Activated T-helper 1 cell treated with anti-CD3 and anti-CD28 coated beads, Interleukin-12 subunit alpha, Interleukin-12 subunit beta, Interleukin-2, Interleukin-4 antibody, amounts not matched to agents 30 ng/mL and 10 ng/mL and 1 ng/mL, durations not matched to agents 14 hours and 24 hours and 36 hours (primary cell): ENCODE results near the gene IGF2R. TPM values are rescaled to one million over a fixed set of nuclear protein-coding genes. Genes with fewer than 3 reads are reported as not detected.
A peak's percentile ranks its signal among the peaks of the same experiment; 100 is the strongest.

Experiments used
- DNase-seq: peaks from one replicate; pipeline ENCODE4 v3.0.0; 2021; ENCODE audit warnings: low spot score
- H3K27ac Mint-ChIP-seq: one replicate; pipeline ENCODE4 v1.8.0; 2021; ENCODE audit warnings: mild to moderate bottlenecking, mixed read lengths
- H3K27me3 Mint-ChIP-seq: one replicate; pipeline ENCODE4 v1.8.0; 2022; ENCODE audit warnings: mild to moderate bottlenecking, moderate library complexity, mixed read lengths; ENCODE audit not compliant: insufficient read depth
- H3K36me3 Mint-ChIP-seq: one replicate; pipeline ENCODE4 v1.8.0; 2021; ENCODE audit warnings: low read depth, mixed read lengths
- H3K4me1 Mint-ChIP-seq: one replicate; pipeline ENCODE4 v1.8.0; 2021; ENCODE audit warnings: low read depth, mixed read lengths
- H3K4me3 Mint-ChIP-seq: one replicate; pipeline ENCODE4 v1.8.0; 2021; ENCODE audit warnings: mild to moderate bottlenecking, moderate library complexity, mixed read lengths
- H3K9me3 Mint-ChIP-seq: one replicate; pipeline ENCODE4 v1.8.0; 2021; ENCODE audit warnings: mixed read lengths
- intact Hi-C: fragments of 100-400 bp; cut with micrococcal nuclease; formaldehyde crosslinking; loops from one replicate; pipeline ENCODE4 v1.15.1; 2024
- total RNA-seq: library from RNA; stranded (reverse); gene quantifications from 2 replicates; pipeline ENCODE4 v1.2.3, GENCODE V29; 2022

The IGF2R gene
- total RNA-seq, 1 donor from 2014 or later = 126 TPM

GRCh38 chr6:159971341-159972178 is 2.7 kb downstream of the IGF2R start:
- intact Hi-C loops = loop anchor here (5.0 to 10.0 kb wide), 3 partner anchors 927 to 1154 kb away; partner anchors contain the start of genes EZR and TAGAP
- Mint-ChIP-seq H3K4me3 (peak overlapping the region; percentile 96), H3K27ac (peak overlapping the region; percentile 72)

GRCh38 chr6:159972506-159973268 is 3.8 kb downstream of the IGF2R start:
- peaks cover 5% of the 10 kb centered on the region for H3K27me3 Mint-ChIP-seq
- peak overlapping the region; percentile 76 for H3K27ac Mint-ChIP-seq
- peak overlapping the region; percentile 49 for H3K4me3 Mint-ChIP-seq
- intact Hi-C loops = loop anchor here (5.0 to 10.0 kb wide), 3 partner anchors 928 to 1155 kb away; partner anchors contain the start of genes EZR and TAGAP
- peaks cover 74% of the 10 kb centered on the region for H3K4me1 Mint-ChIP-seq
- DNase-seq = no peak
- H3K9me3 Mint-ChIP-seq = no peaks in the 10 kb centered on the region
- peaks cover 32% of the 10 kb centered on the region for H3K36me3 Mint-ChIP-seq

More at GRCh38 chr6:159971341-159972178, 2.7 kb downstream of the IGF2R start:
- Mint-ChIP-seq H3K9me3 (no peaks in the 10 kb centered on the region), H3K27me3 (peaks cover 13% of the 10 kb centered on the region), H3K36me3 (peaks cover 28% of the 10 kb centered on the region), H3K4me1 (peaks cover 62% of the 10 kb centered on the region)
- DNase-seq = no peak

GRCh38 chr6:159973406-159973805 is 4.5 kb downstream of the IGF2R start:
- Mint-ChIP-seq H3K4me3 (peak overlapping the region; percentile 77), H3K27me3 (peaks cover 2% of the 10 kb centered on the region), H3K4me1 (peaks cover 81% of the 10 kb centered on the region), H3K27ac (peak overlapping the region; percentile 96), H3K9me3 (no peaks in the 10 kb centered on the region), H3K36me3 (peaks cover 32% of the 10 kb centered on the region)
- intact Hi-C loops = loop anchor here (5.0 to 10.0 kb wide), 3 partner anchors 929 to 1156 kb away; partner anchors contain the start of genes EZR and TAGAP
- DNase-seq = no peak

- H3K4me1 Mint-ChIP-seq = peaks cover 86% of the 10 kb centered on the region
- peak overlapping the region; percentile 96 for H3K27ac Mint-ChIP-seq
- H3K27me3 Mint-ChIP-seq = peaks cover 2% of the 10 kb centered on the region
- H3K9me3 Mint-ChIP-seq = no peaks in the 10 kb centered on the region
- no peak for DNase-seq
- H3K36me3 Mint-ChIP-seq = peaks cover 33% of the 10 kb centered on the region
- intact Hi-C loops = loop anchor here (1.0 to 10.0 kb wide), 5 partner anchors 8 to 1157 kb away; partner anchors contain the start of genes EZR and TAGAP
- peak overlapping the region; percentile 77 for H3K4me3 Mint-ChIP-seq
Measured at GRCh38 chr6:159973951-159974350, 5.1 kb downstream of the IGF2R start.

- H3K4me1 Mint-ChIP-seq = peaks cover 93% of the 10 kb centered on the region
- H3K27ac Mint-ChIP-seq = peak overlapping the region; percentile 96
- DNase-seq = no peak
- no peaks in the 10 kb centered on the region for H3K27me3 Mint-ChIP-seq
- H3K4me3 Mint-ChIP-seq = peak overlapping the region; percentile 77
- no peaks in the 10 kb centered on the region for H3K9me3 Mint-ChIP-seq
- intact Hi-C loops = loop anchor here (1.0 to 10.0 kb wide), 6 partner anchors 7 to 1323 kb away; partner anchors contain the start of genes EZR, SYTL3 and TAGAP
- peaks cover 35% of the 10 kb centered on the region for H3K36me3 Mint-ChIP-seq
Measured at GRCh38 chr6:159974932-159975331, 6.0 kb downstream of the IGF2R start.

- no peak for DNase-seq
- Mint-ChIP-seq H3K4me1 (peaks cover 89% of the 10 kb centered on the region), H3K4me3 (peak overlapping the region; percentile 79), H3K27me3 (no peaks in the 10 kb centered on the region), H3K27ac (peak overlapping the region; percentile 97), H3K9me3 (no peaks in the 10 kb centered on the region), H3K36me3 (peaks cover 28% of the 10 kb centered on the region)
- intact Hi-C loops = loop anchor here (5.0 to 10.0 kb wide), 3 partner anchors 932 to 1324 kb away; partner anchors contain the start of genes SYTL3 and TAGAP
Measured at GRCh38 chr6:159976686-159977254, 7.9 kb downstream of the IGF2R start.

- intact Hi-C loops = loop anchor here (5.0 to 10.0 kb wide), 3 partner anchors 933 to 1325 kb away; partner anchors contain the start of genes SYTL3 and TAGAP
- Mint-ChIP-seq H3K9me3 (no peaks in the 10 kb centered on the region), H3K36me3 (peaks cover 29% of the 10 kb centered on the region), H3K27ac (peak overlapping the region; percentile 97), H3K4me1 (peaks cover 89% of the 10 kb centered on the region), H3K27me3 (no peaks in the 10 kb centered on the region), H3K4me3 (peak overlapping the region; percentile 79)
- no peak for DNase-seq
Measured at GRCh38 chr6:159977255-159977903, 8.5 kb downstream of the IGF2R start.

GRCh38 chr6:159977904-159978268 is 9.0 kb downstream of the IGF2R start:
- no peak for DNase-seq
- Mint-ChIP-seq H3K4me3 (peak overlapping the region; percentile 86), H3K9me3 (no peaks in the 10 kb centered on the region), H3K4me1 (peaks cover 89% of the 10 kb centered on the region), H3K36me3 (peaks cover 28% of the 10 kb centered on the region), H3K27ac (peak overlapping the region; percentile 97), H3K27me3 (no peaks in the 10 kb centered on the region)
- intact Hi-C loops = loop anchor here (2.0 to 10.0 kb wide), 5 partner anchors 47 to 1326 kb away; partner anchors contain the start of genes SYTL3, TAGAP and WTAP

GRCh38 chr6:159978291-159979135 is 9.6 kb downstream of the IGF2R start:
- peak; percentile 28 for DNase-seq
- Mint-ChIP-seq H3K4me1 (peaks cover 89% of the 10 kb centered on the region), H3K27me3 (no peaks in the 10 kb centered on the region), H3K36me3 (peaks cover 27% of the 10 kb centered on the region), H3K4me3 (peak overlapping the region; percentile 86), H3K27ac (peak overlapping the region; percentile 97), H3K9me3 (no peaks in the 10 kb centered on the region)
- intact Hi-C loops = loop anchor here (1.0 to 10.0 kb wide), 8 partner anchors 8 to 1326 kb away; partner anchors contain the start of genes SYTL3, TAGAP and WTAP

- peak; percentile 58 for DNase-seq
- Mint-ChIP-seq H3K4me3 (peak overlapping the region; percentile 86), H3K27me3 (no peaks in the 10 kb centered on the region), H3K27ac (peak overlapping the region; percentile 97), H3K9me3 (no peaks in the 10 kb centered on the region), H3K36me3 (peaks cover 24% of the 10 kb centered on the region), H3K4me1 (peaks cover 89% of the 10 kb centered on the region)
- intact Hi-C loops = loop anchor here (1.0 to 10.0 kb wide), 8 partner anchors 9 to 1327 kb away; partner anchors contain the start of genes SYTL3, TAGAP and WTAP
Measured at GRCh38 chr6:159979136-159979874, 10.4 kb downstream of the IGF2R start.
